HG03460 (cell line): ENCODE results near the gene AP1B1.
"Not testable (repeated sequence)": the region's sequence is repeated elsewhere in the genome, so short reads cannot be mapped to it uniquely, and the experiment has no call there.

Experiments used
- ATAC-seq: cut with Tn5 transposase; IDR thresholded peaks from one replicate; pipeline ENCODE4 v1.9.1; 2021; ENCODE audit not compliant: unreplicated experiment

AP1B1 gene

GRCh38 chr22:29351891-29352290, 36.5 kb downstream of the AP1B1 start:
- ATAC-seq: no peak

DNA sequence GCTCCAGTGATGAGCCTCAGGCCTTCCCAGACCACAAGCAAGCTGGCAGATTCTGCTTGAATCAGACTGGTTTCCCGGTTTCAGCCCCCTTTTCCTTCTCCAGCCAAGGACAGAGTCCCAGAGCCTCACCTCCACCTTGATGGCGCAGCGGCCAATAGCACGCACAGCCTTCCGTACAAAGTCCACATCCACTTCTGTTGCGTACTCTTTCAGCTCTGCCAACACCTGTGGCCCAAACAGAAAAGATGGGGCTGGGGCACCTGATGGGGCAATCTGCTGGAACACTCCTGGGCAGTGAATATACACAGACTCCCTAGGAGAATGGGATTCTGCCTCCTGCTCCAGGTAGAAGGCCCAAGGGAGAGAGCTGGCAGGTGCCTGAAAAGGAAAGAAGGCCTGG, 37.3 kb downstream of the AP1B1 start:
- no peak for ATAC-seq

DNA sequence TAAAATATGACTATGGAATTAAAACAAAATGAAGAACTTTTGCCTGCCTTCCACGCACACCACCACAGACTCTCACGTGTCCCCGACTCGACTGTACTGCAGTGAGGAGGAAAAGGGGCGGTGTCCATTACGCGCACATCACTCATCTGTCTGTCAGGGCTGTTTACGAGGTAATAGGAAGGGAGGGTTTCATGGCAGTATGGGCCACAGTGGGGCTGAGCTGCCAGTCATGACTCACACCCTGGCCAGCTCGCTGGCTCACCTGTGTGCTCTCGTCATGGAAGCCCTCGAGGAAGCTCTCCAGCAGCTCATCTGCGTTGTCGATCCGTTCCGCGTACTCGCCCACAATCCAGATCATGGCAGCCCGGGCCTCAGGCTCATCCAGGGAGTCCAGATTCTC, 39.4 kb downstream of the AP1B1 start:
- ATAC-seq: no peak

- ATAC-seq: no peak
Observed at GRCh38 chr22:29348041-29348440, 40.3 kb downstream of the AP1B1 start.

DNA sequence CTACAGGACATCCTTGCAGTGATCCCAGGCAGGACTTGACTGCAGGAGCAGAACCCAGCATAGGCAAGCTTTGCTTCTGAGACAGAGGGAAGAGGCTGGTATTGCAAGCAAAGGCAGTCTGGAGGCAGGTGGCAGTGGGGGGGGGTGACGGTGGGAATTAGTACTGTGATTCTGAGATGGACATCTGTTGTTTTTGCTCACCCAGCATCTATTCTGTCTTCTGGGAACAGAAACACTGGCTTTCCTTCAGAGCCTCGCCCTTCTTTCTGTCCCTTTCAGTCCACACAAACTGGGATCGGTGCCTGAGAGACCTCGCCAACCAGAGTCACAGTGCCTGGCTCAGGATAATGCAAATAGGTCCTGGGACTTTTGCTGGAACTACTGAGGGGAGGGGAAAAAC, 41.7 kb downstream of the AP1B1 start:
- no peak for ATAC-seq

GRCh38 chr22:29345932-29346331, 42.4 kb downstream of the AP1B1 start:
- ATAC-seq: no peak

DNA sequence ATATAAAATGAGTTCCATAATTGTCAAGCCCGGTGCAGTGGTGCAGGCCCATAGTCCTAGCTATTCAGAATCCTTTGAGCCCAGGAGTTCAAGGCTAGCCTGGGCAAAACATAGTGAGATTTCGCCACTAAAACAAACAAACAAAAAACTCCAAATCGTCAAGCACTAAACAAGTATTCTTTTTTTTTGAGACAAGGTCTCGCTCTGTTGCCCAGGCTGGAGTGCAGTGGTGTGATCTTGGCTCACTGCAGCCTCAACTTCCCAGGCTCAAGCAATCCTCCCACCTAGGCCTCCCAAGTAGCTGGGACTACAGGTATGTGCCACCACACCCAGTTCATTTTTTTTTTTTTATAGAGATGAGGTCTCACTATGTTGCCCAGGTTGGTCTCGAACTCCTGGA, 43.5 kb downstream of the AP1B1 start:
- not testable (repeated sequence) for ATAC-seq

GRCh38 chr22:29344137-29344536, 44.2 kb downstream of the AP1B1 start:
- no peak for ATAC-seq

GRCh38 chr22:29343313-29343805, 45.0 kb downstream of the AP1B1 start:
- no peak for ATAC-seq

- no peak for ATAC-seq
Observed at GRCh38 chr22:29342577-29343312, 45.6 kb downstream of the AP1B1 start.

DNA sequence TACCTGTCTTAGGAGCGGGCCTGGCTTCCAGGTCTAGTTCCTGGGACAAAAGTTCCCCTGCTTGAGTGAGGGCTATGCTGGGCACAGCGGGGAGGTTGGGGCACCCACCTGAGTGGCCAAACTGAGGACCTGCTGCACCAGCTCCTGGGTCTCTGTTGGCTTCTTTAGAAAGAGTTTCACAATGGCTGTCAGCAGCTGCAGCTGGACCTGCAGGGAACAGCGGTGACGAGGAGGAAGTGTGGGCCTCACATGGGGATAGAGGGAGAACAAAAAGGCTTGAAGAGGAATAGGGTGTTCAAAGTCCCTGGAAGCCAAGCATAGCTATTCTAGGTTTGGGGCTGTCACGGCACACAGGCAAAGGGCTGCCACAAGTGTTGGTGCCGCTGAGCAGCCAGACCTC, 46.2 kb downstream of the AP1B1 start:
- no peak for ATAC-seq

- no peak for ATAC-seq
Observed at GRCh38 chr22:29341849-29342127, 46.6 kb downstream of the AP1B1 start.

GRCh38 chr22:29341056-29341848, 47.1 kb downstream of the AP1B1 start:
- ATAC-seq: no peak

- no peak for ATAC-seq
Observed at GRCh38 chr22:29340566-29340965, 47.8 kb downstream of the AP1B1 start.

- ATAC-seq: no peak
Observed at GRCh38 chr22:29339381-29340235, 48.8 kb downstream of the AP1B1 start.

GRCh38 chr22:29338398-29338797, 50.0 kb downstream of the AP1B1 start:
- no peak for ATAC-seq

DNA sequence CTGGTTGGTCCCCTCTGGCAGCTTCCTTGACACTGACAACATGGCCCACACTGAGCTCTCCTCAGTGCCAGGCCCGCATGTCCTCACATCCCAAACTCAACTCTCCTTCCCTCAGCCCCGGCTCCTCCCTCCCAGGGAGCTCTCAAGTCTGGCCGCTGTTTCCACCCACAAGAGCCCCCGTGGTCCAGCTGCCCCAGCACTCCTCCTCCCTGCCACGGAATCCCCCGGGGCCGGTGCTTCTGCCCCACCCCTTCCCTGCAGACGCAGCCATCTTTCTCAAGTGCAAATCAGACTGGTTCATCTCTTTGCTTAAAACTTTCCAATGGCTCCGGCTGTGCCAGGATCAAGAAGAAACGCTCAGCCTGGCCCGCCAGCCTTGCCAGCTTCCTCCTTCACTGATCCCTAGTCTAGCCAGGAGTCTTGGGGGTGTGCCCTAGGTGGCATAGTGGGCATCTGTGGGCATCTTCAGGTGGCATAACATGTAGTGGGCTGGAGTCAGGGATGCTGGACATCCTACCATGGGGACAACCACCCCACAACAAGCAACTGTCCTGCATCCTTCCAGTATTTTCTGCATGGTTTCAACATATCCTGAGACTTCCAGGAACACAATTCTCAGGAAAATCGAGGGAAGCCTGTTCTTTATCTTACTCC, 50.6 kb downstream of the AP1B1 start:
- no peak for ATAC-seq

GRCh38 chr22:29336751-29337490, 51.4 kb downstream of the AP1B1 start:
- ATAC-seq: no peak

- ATAC-seq: no peak
Observed at GRCh38 chr22:29335656-29336055, 52.7 kb downstream of the AP1B1 start.

DNA sequence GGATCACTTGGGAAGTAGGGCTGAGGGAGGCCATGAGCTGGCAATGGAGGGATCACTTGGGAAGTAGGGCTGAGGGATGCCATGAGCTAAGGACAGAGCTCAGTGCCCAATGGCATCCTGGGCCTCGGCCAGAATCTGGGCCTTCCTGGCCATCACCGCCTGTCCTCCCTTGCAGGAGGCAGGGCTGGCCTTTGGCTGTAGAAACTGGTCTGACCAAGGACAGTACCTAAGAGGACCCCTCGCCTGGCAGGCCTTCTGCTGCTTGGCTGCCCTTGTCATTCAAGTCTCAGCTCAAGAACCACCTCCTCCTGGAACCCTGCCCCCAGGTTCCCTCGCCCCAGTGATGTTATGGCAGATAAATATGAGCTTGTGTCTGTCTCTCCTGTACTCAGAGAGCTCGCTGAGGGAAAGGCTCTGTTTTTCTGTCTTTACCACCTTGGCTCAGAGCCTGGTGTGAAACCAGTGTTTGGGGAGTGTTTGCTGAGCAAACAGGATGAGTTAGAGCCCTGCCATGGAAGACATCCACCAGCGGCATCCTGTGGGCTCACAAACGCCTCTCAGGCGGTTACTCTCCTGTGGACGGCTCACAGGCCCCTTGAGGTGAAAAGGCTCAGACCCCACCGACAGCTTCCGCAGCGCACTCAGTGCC, 53.5 kb downstream of the AP1B1 start:
- no peak for ATAC-seq
